ENCODE results near the gene ABTB1.

Gene ABTB1

DNA sequence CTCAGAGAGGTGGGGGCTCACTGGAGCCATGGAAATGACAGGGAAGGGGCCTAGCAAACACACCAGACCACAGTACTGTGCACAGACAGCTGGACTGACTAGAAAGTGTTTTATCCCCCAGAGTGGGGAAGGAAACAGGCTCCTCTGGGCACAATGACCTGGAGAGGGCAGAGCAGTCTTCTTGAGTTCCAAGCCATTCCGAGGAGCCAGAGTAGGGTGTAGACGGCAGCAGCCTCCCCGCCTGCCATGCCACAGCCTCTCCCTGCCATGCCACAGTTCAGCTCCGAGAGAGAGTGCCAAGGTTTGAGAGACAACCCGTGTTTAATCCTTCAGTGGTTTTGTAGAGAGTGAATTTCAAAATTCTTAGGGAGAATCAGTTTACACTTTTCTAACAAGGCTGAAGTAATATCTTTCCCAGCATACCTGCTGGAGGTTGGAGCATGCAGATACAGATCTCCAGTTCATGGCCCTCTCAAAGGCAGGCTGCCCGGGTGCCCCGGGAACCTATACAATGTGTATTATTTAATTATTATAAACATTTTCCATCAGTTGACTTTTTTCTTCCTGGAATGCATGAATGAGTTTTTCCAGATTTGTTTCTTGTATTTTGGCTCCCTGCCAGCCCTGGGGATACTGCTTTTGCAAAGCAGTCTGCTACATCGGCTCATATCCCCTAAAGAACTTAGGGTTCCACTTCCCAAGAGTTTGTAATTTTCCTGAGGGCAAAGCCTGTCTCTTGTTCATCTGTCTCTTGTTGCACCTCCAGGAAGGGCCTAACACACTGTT, 40.5 kb upstream of the ABTB1 start:
- no peak overlapping the region for H2BK120ac ChIP-seq (ENCODE audit: insufficient read depth, low read length, poor library complexity)
- no peak overlapping the region for H3K9ac ChIP-seq (ENCODE audit: low read length)
- WGBS (ENCODE audit: extremely low coverage, insufficient coverage, insufficient read length), result no CpG with 5 or more reads among the region's 8 CpGs
- peaks cover 5 to 8% of the 10 kb centered on the region in 2 experiments for H3K4me1 ChIP-seq (ENCODE audit: control insufficient read depth in 1 of 2, insufficient read depth in 2 of 2, low read length in 2 of 2)
- H3K79me2 ChIP-seq (ENCODE audit: control insufficient read depth, insufficient read depth, low read length, poor library complexity), result no peaks in the 10 kb centered on the region
- H3K4ac ChIP-seq (ENCODE audit: low read depth, low read length), result no peak overlapping the region
- H3K27ac ChIP-seq (ENCODE audit: low read depth, low read length), result no peak overlapping the region
- no peak overlapping the region for H3K18ac ChIP-seq (ENCODE audit: low read length)
- H3K36me3 ChIP-seq (ENCODE audit: control insufficient read depth in 1 of 2, insufficient read depth in 2 of 2, low read length in 2 of 2), result no peaks in the 10 kb centered on the region
- no peak overlapping the region for H4K8ac ChIP-seq (ENCODE audit: low read depth, low read length)
- no peak overlapping the region for H3K23ac ChIP-seq (ENCODE audit: low read length)
- H3K4me3 ChIP-seq (ENCODE audit: low read depth, low read length), result no peak overlapping the region
- H4K91ac ChIP-seq (ENCODE audit: low read depth, low read length), result no peak overlapping the region
- peaks cover 7% of the 10 kb centered on the region for H3K9me3 ChIP-seq (ENCODE audit: insufficient read depth, low read depth, low read length)
- H3K79me1 ChIP-seq (ENCODE audit: low read length), result no peaks in the 10 kb centered on the region
- DNase-seq, result no peak
- no peak overlapping the region for H2BK5ac ChIP-seq (ENCODE audit: low read depth, low read length, poor library complexity)
- no peak overlapping the region for H3K14ac ChIP-seq (ENCODE audit: low read length)
- H2AFZ ChIP-seq (ENCODE audit: insufficient read depth, low read length, poor library complexity), result no peak overlapping the region
- H3K27me3 ChIP-seq (ENCODE audit: insufficient read depth, low read length), result peaks cover 21% of the 10 kb centered on the region
- no peak overlapping the region for H2AK5ac ChIP-seq (ENCODE audit: low read length)
- no peak overlapping the region for H2BK12ac ChIP-seq (ENCODE audit: low read length)
- H3K4me2 ChIP-seq (ENCODE audit: low read length), result no peak overlapping the region
- no peak overlapping the region for H4K12ac ChIP-seq (ENCODE audit: low read depth, low read length)

DNA sequence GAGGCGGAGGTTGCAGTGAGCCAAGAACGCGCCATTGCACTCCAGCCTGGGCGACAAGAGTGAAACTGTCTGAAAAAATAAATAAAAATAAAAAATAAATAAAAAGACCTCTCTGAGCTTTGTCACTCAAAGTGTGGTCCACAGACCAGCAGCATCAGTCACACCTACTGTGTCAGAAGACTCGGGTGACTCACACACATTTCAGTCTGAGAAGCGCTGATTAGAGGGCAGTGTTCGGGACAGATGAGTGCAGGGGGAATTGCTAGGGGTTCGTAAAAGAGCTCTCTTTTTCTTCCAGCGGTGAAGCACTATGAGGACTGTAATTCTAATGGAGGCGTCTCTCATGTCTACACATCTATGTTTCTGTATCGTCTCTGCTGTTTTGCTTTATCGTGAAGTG, 38.1 kb upstream of the ABTB1 start:
- peaks cover 7% of the 10 kb centered on the region for H3K79me1 ChIP-seq (ENCODE audit: low read length)
- H2AK5ac ChIP-seq (ENCODE audit: low read length), result no peak overlapping the region
- H2BK5ac ChIP-seq (ENCODE audit: low read depth, low read length, poor library complexity), result no peak overlapping the region
- no peak overlapping the region for H3K23ac ChIP-seq (ENCODE audit: low read length)
- no peak overlapping the region for H3K18ac ChIP-seq (ENCODE audit: low read length)
- no peak overlapping the region for H4K12ac ChIP-seq (ENCODE audit: low read depth, low read length)
- H3K79me2 ChIP-seq (ENCODE audit: control insufficient read depth, insufficient read depth, low read length, poor library complexity), result no peaks in the 10 kb centered on the region
- H3K4me3 ChIP-seq (ENCODE audit: low read depth, low read length), result no peak overlapping the region
- peaks cover 6% of the 10 kb centered on the region for H3K27me3 ChIP-seq (ENCODE audit: insufficient read depth, low read length)
- no peak overlapping the region for H4K8ac ChIP-seq (ENCODE audit: low read depth, low read length)
- H3K4me2 ChIP-seq (ENCODE audit: low read length), result no peak overlapping the region
- no peak overlapping the region for H2AFZ ChIP-seq (ENCODE audit: insufficient read depth, low read length, poor library complexity)
- no peak overlapping the region for H4K91ac ChIP-seq (ENCODE audit: low read depth, low read length)
- no peak overlapping the region for H3K4ac ChIP-seq (ENCODE audit: low read depth, low read length)
- H3K14ac ChIP-seq (ENCODE audit: low read length), result no peak overlapping the region
- H3K4me1 ChIP-seq (ENCODE audit: control insufficient read depth in 1 of 2, insufficient read depth in 2 of 2, low read length in 2 of 2), result peaks cover 9 to 15% of the 10 kb centered on the region in 2 experiments
- no peaks in the 10 kb centered on the region for H3K36me3 ChIP-seq (ENCODE audit: control insufficient read depth in 1 of 2, insufficient read depth in 2 of 2, low read length in 2 of 2)
- WGBS (ENCODE audit: extremely low coverage, insufficient coverage, insufficient read length), result no CpG with 5 or more reads among the region's 12 CpGs
- H2BK12ac ChIP-seq (ENCODE audit: low read length), result no peak overlapping the region
- no peak overlapping the region for H3K27ac ChIP-seq (ENCODE audit: low read depth, low read length)
- peaks cover 2% of the 10 kb centered on the region for H3K9me3 ChIP-seq (ENCODE audit: insufficient read depth, low read depth, low read length)
- DNase-seq, result peak; percentile 26 to 59
- no peak overlapping the region for H3K9ac ChIP-seq (ENCODE audit: low read length)
- no peak overlapping the region for H2BK120ac ChIP-seq (ENCODE audit: insufficient read depth, low read length, poor library complexity)

DNA sequence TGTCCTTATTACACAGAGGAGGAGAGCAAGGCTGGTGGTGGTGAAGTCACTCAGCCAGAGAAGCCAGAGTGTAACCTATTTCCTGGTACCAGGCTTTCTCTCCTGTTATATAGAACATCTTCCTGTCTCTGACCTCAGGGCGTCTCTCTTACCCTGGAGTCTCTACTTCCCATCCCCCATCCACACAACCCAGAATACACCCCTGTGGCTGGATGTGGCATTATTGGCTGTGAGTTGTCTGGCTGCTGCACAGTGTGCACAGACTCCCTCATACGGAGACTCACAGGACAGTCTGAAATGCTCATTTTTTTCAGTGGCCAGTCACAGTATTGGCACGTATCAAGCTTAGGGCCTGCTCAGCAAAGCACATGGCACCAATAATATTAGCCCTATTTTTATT, 35.2 kb upstream of the ABTB1 start:
- H3K27ac ChIP-seq (ENCODE audit: low read depth, low read length), result no peak overlapping the region
- H4K8ac ChIP-seq (ENCODE audit: low read depth, low read length), result no peak overlapping the region
- DNase-seq, result no peak
- no peaks in the 10 kb centered on the region for H3K9me3 ChIP-seq (ENCODE audit: insufficient read depth, low read depth, low read length)
- H2BK120ac ChIP-seq (ENCODE audit: insufficient read depth, low read length, poor library complexity), result no peak overlapping the region
- H3K4ac ChIP-seq (ENCODE audit: low read depth, low read length), result no peak overlapping the region
- no peaks in the 10 kb centered on the region for H3K36me3 ChIP-seq (ENCODE audit: control insufficient read depth in 1 of 2, insufficient read depth in 2 of 2, low read length in 2 of 2)
- H2BK12ac ChIP-seq (ENCODE audit: low read length), result no peak overlapping the region
- H3K14ac ChIP-seq (ENCODE audit: low read length), result no peak overlapping the region
- H3K79me1 ChIP-seq (ENCODE audit: low read length), result peaks cover 7% of the 10 kb centered on the region
- no peak overlapping the region for H3K4me2 ChIP-seq (ENCODE audit: low read length)
- H3K4me1 ChIP-seq (ENCODE audit: control insufficient read depth in 1 of 2, insufficient read depth in 2 of 2, low read length in 2 of 2), result peaks cover 11 to 17% of the 10 kb centered on the region in 2 experiments
- H2AK5ac ChIP-seq (ENCODE audit: low read length), result no peak overlapping the region
- no peaks in the 10 kb centered on the region for H3K79me2 ChIP-seq (ENCODE audit: control insufficient read depth, insufficient read depth, low read length, poor library complexity)
- no CpG with 5 or more reads among the region's 3 CpGs for WGBS (ENCODE audit: extremely low coverage, insufficient coverage, insufficient read length)
- H2BK5ac ChIP-seq (ENCODE audit: low read depth, low read length, poor library complexity), result no peak overlapping the region
- H3K4me3 ChIP-seq (ENCODE audit: low read depth, low read length), result no peak overlapping the region
- no peak overlapping the region for H3K9ac ChIP-seq (ENCODE audit: low read length)
- H3K18ac ChIP-seq (ENCODE audit: low read length), result no peak overlapping the region
- no peak overlapping the region for H4K12ac ChIP-seq (ENCODE audit: low read depth, low read length)
- no peak overlapping the region for H2AFZ ChIP-seq (ENCODE audit: insufficient read depth, low read length, poor library complexity)
- H3K23ac ChIP-seq (ENCODE audit: low read length), result no peak overlapping the region
- H3K27me3 ChIP-seq (ENCODE audit: insufficient read depth, low read length), result no peaks in the 10 kb centered on the region
- H4K91ac ChIP-seq (ENCODE audit: low read depth, low read length), result no peak overlapping the region

DNA sequence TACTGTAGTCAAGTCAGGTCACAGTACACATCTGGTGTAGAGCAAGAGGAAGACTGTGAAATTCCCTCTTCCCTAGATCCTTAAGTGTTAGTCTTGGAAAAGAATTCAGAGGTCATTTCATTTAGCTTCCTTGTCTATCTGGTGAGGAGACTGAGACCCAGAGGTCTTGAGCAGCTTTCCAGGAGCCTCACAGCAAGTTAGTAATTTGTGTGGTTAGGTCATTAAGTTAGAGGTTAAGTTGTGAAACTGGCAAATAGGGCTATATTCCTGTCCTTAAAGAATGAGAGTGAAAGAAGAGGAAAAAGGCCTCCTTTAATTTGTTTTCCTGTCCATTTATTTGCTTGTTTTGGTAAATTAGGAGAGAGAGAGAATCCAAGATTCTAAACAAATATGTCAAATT, 34.8 kb upstream of the ABTB1 start:
- Histone ChIP-seq H3K27me3 (ENCODE audit: insufficient read depth, low read length) (no peaks in the 10 kb centered on the region), H2AFZ (ENCODE audit: insufficient read depth, low read length, poor library complexity) (no peak overlapping the region), H3K27ac (ENCODE audit: low read depth, low read length) (no peak overlapping the region), H4K8ac (ENCODE audit: low read depth, low read length) (no peak overlapping the region), H3K18ac (ENCODE audit: low read length) (no peak overlapping the region), H3K4ac (ENCODE audit: low read depth, low read length) (no peak overlapping the region), H2AK5ac (ENCODE audit: low read length) (no peak overlapping the region), H3K36me3 (ENCODE audit: control insufficient read depth in 1 of 2, insufficient read depth in 2 of 2, low read length in 2 of 2) (no peaks in the 10 kb centered on the region), H4K12ac (ENCODE audit: low read depth, low read length) (no peak overlapping the region), H3K9me3 (ENCODE audit: insufficient read depth, low read depth, low read length) (no peaks in the 10 kb centered on the region), H3K14ac (ENCODE audit: low read length) (no peak overlapping the region), H2BK12ac (ENCODE audit: low read length) (no peak overlapping the region), H3K4me3 (ENCODE audit: low read depth, low read length) (no peak overlapping the region), H3K79me1 (ENCODE audit: low read length) (peaks cover 7% of the 10 kb centered on the region), H3K4me1 (ENCODE audit: control insufficient read depth in 1 of 2, insufficient read depth in 2 of 2, low read length in 2 of 2) (peaks cover 11 to 17% of the 10 kb centered on the region in 2 experiments), H3K23ac (ENCODE audit: low read length) (no peak overlapping the region), H2BK5ac (ENCODE audit: low read depth, low read length, poor library complexity) (no peak overlapping the region), H2BK120ac (ENCODE audit: insufficient read depth, low read length, poor library complexity) (no peak overlapping the region), H4K91ac (ENCODE audit: low read depth, low read length) (no peak overlapping the region), H3K79me2 (ENCODE audit: control insufficient read depth, insufficient read depth, low read length, poor library complexity) (no peaks in the 10 kb centered on the region), H3K9ac (ENCODE audit: low read length) (no peak overlapping the region), H3K4me2 (ENCODE audit: low read length) (no peak overlapping the region)
- no peak for DNase-seq

All from trophoblast cell (in vitro differentiated cells and primary cell).